Left lung (tissue), 14 donors: ENCODE measurements around the gene SNX5. TPM values are rescaled to one million over a fixed set of nuclear protein-coding genes. Genes with fewer than 3 reads are reported as not detected.

Source experiments
- ATAC-seq: fragments of 200-7000 bp; cut with Tn5 transposase; one replicate; pipeline ENCODE4 v1.9.1; 2020; ENCODE audit warnings: moderate library complexity
- DNase-seq, 4 donors: peaks; one replicate each; pipeline ENCODE4 v3.0.0-alpha.2; 2013 to 2020
- H3K27ac ChIP-seq, 2 donors: fragments of 200-600 bp; sonication (generic) in 1 of 2; one replicate each; pipeline versions ENCODE4 v1.5.0 to v1.8.0; 2020 to 2021
- H3K27me3 ChIP-seq, 2 donors: fragments of 200-600 bp; sonication (generic) in 1 of 2; one replicate each; pipeline versions ENCODE4 v1.5.0 to v1.8.0; 2020 to 2021
- H3K36me3 ChIP-seq, 2 donors: fragments of 200-600 bp; sonication (generic) in 1 of 2; one replicate each; pipeline versions ENCODE4 v1.5.0 to v1.8.0; 2020 to 2021
- H3K4me1 ChIP-seq, 2 donors: fragments of 200-600 bp; one replicate each; pipeline ENCODE4 v1.8.0; 2021
- H3K4me3 ChIP-seq, 2 donors: fragments of 200-600 bp; sonication (generic) in 1 of 2; one replicate each; pipeline versions ENCODE4 v1.5.0 to v1.8.0; 2020 to 2021; ENCODE audit warnings: mild to moderate bottlenecking in 1 of 2
- H3K9me3 ChIP-seq, 2 donors: fragments of 200-600 bp; sonication (generic) in 1 of 2; one replicate each; pipeline versions ENCODE4 v1.5.0 to v1.8.0; 2020 to 2021
- CTCF ChIP-seq, 2 donors: fragments of 200-600 bp; sonication (generic) in 1 of 2; IDR thresholded peaks; one replicate each; pipeline versions ENCODE4 v1.5.0 to v1.8.0; 2021; ENCODE audit warnings: antibody characterized with exemption in 2 of 2
- intact Hi-C, 2 donors: fragments of 100-400 bp; cut with DNase I; formaldehyde crosslinking; loops; one replicate each; pipeline versions ENCODE4 v1.11.2 to v1.14.2; 2022
- long read RNA-seq, 12 donors: library from polyadenylated mRNA in 2 of 12; unstranded in 2 of 12; transcript quantifications; one replicate each; pipeline ENCODE4 v2.0.0 and lab custom pipeline, GENCODE V29; 2019 to 2026
- polyA plus RNA-seq, 6 donors: library from polyadenylated mRNA; unstranded; fragments of 120-200 nt; gene quantifications; one replicate each; pipeline ENCODE4 v1.2.1, GENCODE V29; 2013; ENCODE audit not compliant: insufficient read length in 6 of 6
- total RNA-seq, 2 donors: library from RNA; stranded (reverse); fragmentation: NEBNext Ultra II Directional; extraction: Animal tissue kit (Norgen Biotek cat#: 25700); gene quantifications; one replicate each; pipeline ENCODE4 v1.2.1, GENCODE V29; 2021
- donor health status: DM: no; HTN: yes; CAD: no.
- donor health status: DM: no; HTN: no; CAD: no.

Gene SNX5
- total RNA-seq (10 to 100 TPM; 82.0 to 87.0 TPM), polyA plus RNA-seq (100 to 1,000 TPM; 236 to 312 (median 254) TPM)
- long read RNA-seq, donor 1, transcript SNX5-201 (13 exons, 2,270 nt): minor isoform, 45 of 228 reads
- long read RNA-seq, donor 1, transcript SNX5-202 (14 exons, 2,288 nt): minor isoform, 15 of 228 reads
- long read RNA-seq, donor 1, transcript SNX5-218 (1 exons, 3,931 nt): major isoform, 86 of 228 reads
- long read RNA-seq, donor 1, partial matches to known transcripts: 62 of 228 reads
- long read RNA-seq, donor 1, other reads (novel, unspliced or antisense): 5 of 228 reads
- long read RNA-seq, donor 2, transcript SNX5-201 (13 exons, 2,270 nt): minor isoform, 28 of 149 reads
- long read RNA-seq, donor 2, transcript SNX5-218 (1 exons, 3,931 nt): major isoform, 80 of 149 reads
- long read RNA-seq, donor 2, transcript SNX5-212 (2 exons, 1,321 nt): minor isoform, 10 of 149 reads
- long read RNA-seq, donor 2, transcript SNX5-202 (14 exons, 2,288 nt): minor isoform, 13 of 149 reads
- long read RNA-seq, donor 2, partial matches to known transcripts: 11 of 149 reads
- long read RNA-seq, donor 2, other reads (novel, unspliced or antisense): 0 of 149 reads
- long read RNA-seq, donor 3, transcript SNX5-201 (13 exons, 2,270 nt): major isoform, 35 of 96 reads
- long read RNA-seq, donor 3, transcript SNX5-202 (14 exons, 2,288 nt): minor isoform, 16 of 96 reads
- long read RNA-seq, donor 3, transcript SNX5-218 (1 exons, 3,931 nt): minor isoform, 27 of 96 reads
- long read RNA-seq, donor 3, partial matches to known transcripts: 6 of 96 reads
- long read RNA-seq, donor 3, other reads (novel, unspliced or antisense): 5 of 96 reads
- long read RNA-seq, donor 4, transcript SNX5-202 (14 exons, 2,288 nt): minor isoform, 6 of 46 reads
- long read RNA-seq, donor 4, transcript SNX5-201 (13 exons, 2,270 nt): major isoform, 28 of 46 reads
- long read RNA-seq, donor 4, partial matches to known transcripts: 9 of 46 reads
- long read RNA-seq, donor 4, other reads (novel, unspliced or antisense): 2 of 46 reads
- long read RNA-seq, donor 5, transcript SNX5-201 (13 exons, 2,270 nt): minor isoform, 44 of 148 reads
- long read RNA-seq, donor 5, transcript SNX5-202 (14 exons, 2,288 nt): minor isoform, 21 of 148 reads
- long read RNA-seq, donor 5, transcript SNX5-218 (1 exons, 3,931 nt): major isoform, 51 of 148 reads
- long read RNA-seq, donor 5, transcript SNX5-212 (2 exons, 1,321 nt): minor isoform, 9 of 148 reads
- long read RNA-seq, donor 5, partial matches to known transcripts: 16 of 148 reads
- long read RNA-seq, donor 5, other reads (novel, unspliced or antisense): 0 of 148 reads
- long read RNA-seq, donor 6, transcript SNX5-218 (1 exons, 3,931 nt): major isoform, 38 of 132 reads
- long read RNA-seq, donor 6, transcript SNX5-202 (14 exons, 2,288 nt): minor isoform, 15 of 132 reads
- long read RNA-seq, donor 6, transcript SNX5-217 (1 exons, 1,087 nt): minor isoform, 6 of 132 reads
- long read RNA-seq, donor 6, transcript SNX5-201 (13 exons, 2,270 nt): minor isoform, 36 of 132 reads
- long read RNA-seq, donor 6, partial matches to known transcripts: 29 of 132 reads
- long read RNA-seq, donor 6, other reads (novel, unspliced or antisense): 0 of 132 reads
- long read RNA-seq, donor 7, transcript SNX5-218 (1 exons, 3,931 nt): major isoform, 40 of 107 reads
- long read RNA-seq, donor 7, transcript SNX5-201 (13 exons, 2,270 nt): minor isoform, 39 of 107 reads
- long read RNA-seq, donor 7, transcript SNX5-212 (2 exons, 1,321 nt): minor isoform, 9 of 107 reads
- long read RNA-seq, donor 7, transcript SNX5-202 (14 exons, 2,288 nt): minor isoform, 12 of 107 reads
- long read RNA-seq, donor 7, partial matches to known transcripts: 0 of 107 reads
- long read RNA-seq, donor 7, other reads (novel, unspliced or antisense): 0 of 107 reads
- long read RNA-seq, donor 8, transcript SNX5-202 (14 exons, 2,288 nt): minor isoform, 10 of 111 reads
- long read RNA-seq, donor 8, transcript SNX5-212 (2 exons, 1,321 nt): minor isoform, 10 of 111 reads
- long read RNA-seq, donor 8, transcript SNX5-218 (1 exons, 3,931 nt): major isoform, 63 of 111 reads
- long read RNA-seq, donor 8, transcript SNX5-201 (13 exons, 2,270 nt): minor isoform, 25 of 111 reads
- long read RNA-seq, donor 8, partial matches to known transcripts: 0 of 111 reads
- long read RNA-seq, donor 8, other reads (novel, unspliced or antisense): 0 of 111 reads
- long read RNA-seq, donor 9, partial matches to known transcripts: 0 of 2 reads
- long read RNA-seq, donor 9, other reads (novel, unspliced or antisense): 0 of 2 reads
- long read RNA-seq, donor 10, transcript SNX5-201 (13 exons, 2,270 nt): major isoform, 15 of 30 reads
- long read RNA-seq, donor 10, partial matches to known transcripts: 2 of 30 reads
- long read RNA-seq, donor 10, other reads (novel, unspliced or antisense): 7 of 30 reads
- long read RNA-seq, donor 11: 0 reads
- long read RNA-seq, donor 12, transcript SNX5-202 (14 exons, 2,288 nt): minor isoform, 9 of 128 reads
- long read RNA-seq, donor 12, transcript SNX5-212 (2 exons, 1,321 nt): minor isoform, 15 of 128 reads
- long read RNA-seq, donor 12, transcript SNX5-218 (1 exons, 3,931 nt): major isoform, 55 of 128 reads
- long read RNA-seq, donor 12, transcript SNX5-201 (13 exons, 2,270 nt): minor isoform, 30 of 128 reads
- long read RNA-seq, donor 12, partial matches to known transcripts: 15 of 128 reads
- long read RNA-seq, donor 12, other reads (novel, unspliced or antisense): 0 of 128 reads

DNA sequence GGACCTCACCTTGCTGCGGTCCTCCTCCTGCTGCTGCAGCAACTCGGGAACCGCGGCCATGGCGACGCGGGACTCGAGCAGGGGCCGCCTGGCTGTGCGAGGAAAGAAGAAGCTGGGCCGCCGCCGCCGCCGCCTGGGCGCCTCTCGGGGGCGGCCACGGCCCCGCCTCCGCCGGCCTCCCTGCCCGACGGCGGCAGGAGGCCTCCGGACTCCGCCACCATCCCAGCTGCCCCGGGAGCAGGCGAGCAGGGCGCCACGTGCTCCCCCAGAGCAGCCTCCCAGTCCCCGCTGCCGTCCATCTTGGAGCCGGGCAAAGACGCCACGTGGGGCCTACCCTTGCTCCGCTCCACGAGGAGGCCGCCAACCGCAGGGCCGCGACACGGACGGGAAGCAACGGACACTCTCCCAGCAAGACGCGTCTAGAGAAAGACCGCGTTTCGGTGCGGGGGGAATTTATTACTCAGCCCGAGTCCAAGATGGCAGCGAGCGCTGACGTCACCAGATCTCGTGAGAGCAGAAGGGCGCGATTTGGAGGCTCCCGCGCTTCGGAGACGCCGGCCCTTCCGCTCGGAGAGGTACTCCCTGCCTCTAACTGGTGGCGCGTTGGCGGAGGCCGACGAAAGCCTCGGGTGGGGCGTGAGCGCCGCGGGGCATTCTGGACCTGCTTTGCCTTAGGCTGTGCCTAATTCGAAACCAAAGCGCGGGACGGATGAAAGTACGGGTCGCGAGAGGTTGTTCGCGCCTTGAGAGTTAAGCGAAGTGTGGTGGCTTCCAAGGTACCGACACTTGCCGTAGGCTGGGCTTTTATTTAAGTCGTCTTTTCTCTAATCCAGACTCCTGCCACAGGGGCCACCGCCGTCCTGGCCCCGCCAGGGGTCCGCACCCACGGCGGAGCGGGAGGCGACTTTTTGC, at the start of gene SNX5, which contains the start of gene MGME1:
Gene SNX5 (minus strand): TSS at position 429 of the 912 bp plus-strand sequence. CDS start 369 bp downstream, at position 60.
Gene MGME1 (plus strand): TSS at position 653 of the 912 bp plus-strand sequence. CDS start 842 bp downstream, outside the sequence.
- H3K4me3 ChIP-seq: peak within 1 kb of the TSS; percentile 82 to 96
- peak in 1 of 2 donors; percentile 15 for TF ChIP-seq CTCF (IDR thresholded peaks at IDR 0.05)
- H3K36me3 ChIP-seq: no peaks in the 10 kb centered on the region
- H3K27ac ChIP-seq: peak within 1 kb of the TSS; percentile 97 to 99
- DNase-seq: peak; percentile 100
- H3K9me3 ChIP-seq: no peaks in the 10 kb centered on the region
- peak; percentile 93 for ATAC-seq
- intact Hi-C loops: no loop called here
- no peaks in the 10 kb centered on the region for H3K27me3 ChIP-seq
- peaks cover 45 to 79% of the 10 kb centered on the region in 2 donors for H3K4me1 ChIP-seq

- Histone ChIP-seq H3K4me3 (no peak overlapping the region), H3K9me3 (no peaks in the 10 kb centered on the region), H3K4me1 (no peaks in the 10 kb centered on the region), H3K27ac (no peak overlapping the region), H3K27me3 (no peaks in the 10 kb centered on the region), H3K36me3 (no peaks in the 10 kb centered on the region)
- DNase-seq: no peak
- intact Hi-C loops: no loop called here
- no peak for ATAC-seq
- no peak for TF ChIP-seq CTCF (IDR thresholded peaks at IDR 0.05)
These were observed 49.5 kb upstream of the SNX5 start for GRCh38 chr20:18018100-18018499.

- intact Hi-C loops: no loop called here
- no peak for TF ChIP-seq CTCF (IDR thresholded peaks at IDR 0.05)
- H3K36me3 ChIP-seq: no peaks in the 10 kb centered on the region
- no peaks in the 10 kb centered on the region for H3K9me3 ChIP-seq
- ATAC-seq (no peak), DNase-seq (no peak)
- H3K27me3 ChIP-seq: no peaks in the 10 kb centered on the region
- no peak overlapping the region for H3K4me3 ChIP-seq
- no peak overlapping the region for H3K27ac ChIP-seq
- no peaks in the 10 kb centered on the region for H3K4me1 ChIP-seq
These were observed 48.2 kb upstream of the SNX5 start for GRCh38 chr20:18016772-18017171.
